ENCODE results near the gene KRTAP5-4. TPM values are rescaled to one million over a fixed set of nuclear protein-coding genes. Genes with fewer than 3 reads are reported as not detected.

KRTAP5-4 gene
- total and polyA plus RNA-seq, 2 donors = not detected

DNA sequence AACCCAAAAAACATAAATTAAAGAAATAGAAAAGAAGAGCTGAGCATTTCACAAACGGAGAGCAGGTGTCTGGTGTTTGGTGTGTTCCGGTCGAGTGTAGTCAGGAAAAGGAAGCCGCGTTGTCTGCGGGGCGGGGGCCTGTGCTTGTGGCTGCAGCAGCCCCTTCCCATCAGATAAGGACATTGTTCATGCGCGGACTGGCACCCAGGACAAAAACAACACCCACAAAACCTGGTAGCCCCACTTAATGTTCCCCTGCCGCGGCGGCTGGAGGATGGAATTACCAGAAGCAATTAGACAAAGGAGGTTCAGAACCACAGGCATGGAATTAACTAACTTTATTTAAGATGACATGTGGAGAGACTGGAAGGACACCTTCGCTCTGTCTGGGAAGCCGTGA is 37.6 kb upstream of the KRTAP5-4 start:
- Histone ChIP-seq H3K4me3 (ENCODE audit: low read depth, low read length) (no peak overlapping the region), H3K27ac (ENCODE audit: low read depth) (no peak overlapping the region), H3K4me1 (ENCODE audit: insufficient read depth) (no peaks in the 10 kb centered on the region), H3K36me3 (ENCODE audit: insufficient read depth) (no peaks in the 10 kb centered on the region)
- DNase-seq (ENCODE audit: extremely low spot score) = no peak
- 82% methylated on average over 14 of the region's 14 CpGs for WGBS

DNA sequence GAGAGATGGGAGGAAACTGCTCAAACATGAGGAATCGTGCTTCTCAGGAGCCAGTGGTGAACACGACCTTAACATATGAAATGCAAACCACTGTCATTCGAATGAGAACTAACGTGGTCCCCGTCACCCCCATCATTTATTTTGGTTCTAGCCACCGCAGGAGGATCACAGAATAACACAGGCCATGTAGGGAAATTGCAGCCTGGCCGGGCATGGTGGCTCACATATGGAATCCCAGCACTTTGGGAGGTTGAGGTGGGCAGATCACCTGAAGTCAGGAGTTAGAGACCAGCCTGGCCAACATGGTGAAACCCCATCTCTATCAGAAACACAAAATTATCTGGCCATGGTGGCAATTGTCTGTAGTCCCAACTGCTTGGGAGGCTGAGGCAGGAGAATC is 34.7 kb upstream of the KRTAP5-4 start:
- no peak overlapping the region for H3K4me3 ChIP-seq (ENCODE audit: low read depth, low read length)
- H3K27ac ChIP-seq (ENCODE audit: low read depth) = no peak overlapping the region
- H3K36me3 ChIP-seq (ENCODE audit: insufficient read depth) = no peaks in the 10 kb centered on the region
- WGBS = 84% methylated on average over 7 of the region's 7 CpGs
- no peaks in the 10 kb centered on the region for H3K4me1 ChIP-seq (ENCODE audit: insufficient read depth)
- DNase-seq (ENCODE audit: extremely low spot score) = no peak

DNA sequence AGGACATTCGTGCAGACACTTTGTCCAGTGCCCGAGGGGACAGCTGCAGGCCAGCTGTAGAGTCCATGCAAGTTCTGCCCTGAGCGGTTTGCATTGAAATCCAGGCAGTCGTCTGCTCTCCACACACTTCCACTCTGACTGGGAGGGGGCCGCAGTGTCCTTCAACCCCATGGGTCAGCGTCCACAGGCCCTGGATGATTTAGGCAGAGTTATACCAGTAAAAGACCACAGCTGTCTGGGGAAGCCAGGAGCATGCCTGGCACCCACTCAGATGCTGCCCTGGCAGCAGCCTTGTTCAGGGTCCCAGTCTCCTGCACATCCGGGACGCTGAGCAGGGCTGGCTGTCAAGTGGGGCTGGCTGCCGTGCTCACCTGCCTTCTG is 34.1 kb upstream of the KRTAP5-4 start:
- WGBS = 84% methylated on average over 9 of the region's 9 CpGs
- Histone ChIP-seq H3K4me1 (ENCODE audit: insufficient read depth) (no peaks in the 10 kb centered on the region), H3K27ac (ENCODE audit: low read depth) (no peak overlapping the region), H3K4me3 (ENCODE audit: low read depth, low read length) (no peak overlapping the region), H3K36me3 (ENCODE audit: insufficient read depth) (no peaks in the 10 kb centered on the region)
- DNase-seq (ENCODE audit: extremely low spot score) = no peak

DNA sequence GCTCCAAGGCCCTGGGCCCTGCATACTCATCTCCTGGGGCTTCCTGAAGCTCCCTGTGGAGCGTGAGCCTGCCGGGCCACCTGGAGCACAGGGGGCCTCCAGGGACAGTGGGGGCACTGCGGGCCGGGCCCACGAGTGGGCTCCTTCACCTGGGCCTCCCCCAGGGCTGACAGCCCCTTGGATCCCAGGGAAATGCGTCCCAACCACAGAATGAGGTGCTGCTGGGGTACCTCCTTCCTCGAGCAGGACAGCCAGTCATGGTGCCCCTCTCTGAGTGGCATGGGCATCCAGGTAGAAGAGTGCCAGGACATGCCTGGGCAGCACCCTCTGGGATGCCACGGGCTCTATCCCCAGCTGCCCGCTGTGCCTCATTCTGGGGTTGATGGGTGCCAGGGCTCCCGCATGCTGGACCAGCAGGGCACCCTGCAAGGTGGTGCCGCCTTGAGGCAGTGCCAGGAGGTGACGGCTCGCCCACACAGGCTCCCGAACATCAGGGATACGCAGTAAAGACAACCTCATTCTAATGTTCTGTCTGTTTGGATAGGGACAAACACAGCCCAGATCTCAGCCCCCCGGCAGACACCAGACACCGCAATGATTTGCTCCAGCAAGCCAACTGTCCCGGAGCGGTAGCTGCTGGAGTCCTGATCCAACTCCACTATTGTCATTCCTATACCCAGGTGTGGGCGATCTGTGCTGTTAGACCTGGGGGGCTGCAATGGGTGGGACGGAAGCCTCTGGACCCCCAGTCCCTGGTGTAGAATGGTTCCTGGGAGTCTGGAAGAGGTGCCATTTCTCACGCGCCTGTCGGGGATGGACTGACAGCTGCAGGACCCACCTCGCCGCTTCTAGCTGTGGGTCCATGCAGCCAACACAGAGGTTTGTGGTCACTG is 33.5 kb upstream of the KRTAP5-4 start:
- 80% methylated on average over 26 of the region's 26 CpGs for WGBS
- Histone ChIP-seq H3K4me1 (ENCODE audit: insufficient read depth) (no peaks in the 10 kb centered on the region), H3K27ac (ENCODE audit: low read depth) (no peak overlapping the region), H3K4me3 (ENCODE audit: low read depth, low read length) (no peak overlapping the region), H3K36me3 (ENCODE audit: insufficient read depth) (no peaks in the 10 kb centered on the region)
- no peak for DNase-seq (ENCODE audit: extremely low spot score)

DNA sequence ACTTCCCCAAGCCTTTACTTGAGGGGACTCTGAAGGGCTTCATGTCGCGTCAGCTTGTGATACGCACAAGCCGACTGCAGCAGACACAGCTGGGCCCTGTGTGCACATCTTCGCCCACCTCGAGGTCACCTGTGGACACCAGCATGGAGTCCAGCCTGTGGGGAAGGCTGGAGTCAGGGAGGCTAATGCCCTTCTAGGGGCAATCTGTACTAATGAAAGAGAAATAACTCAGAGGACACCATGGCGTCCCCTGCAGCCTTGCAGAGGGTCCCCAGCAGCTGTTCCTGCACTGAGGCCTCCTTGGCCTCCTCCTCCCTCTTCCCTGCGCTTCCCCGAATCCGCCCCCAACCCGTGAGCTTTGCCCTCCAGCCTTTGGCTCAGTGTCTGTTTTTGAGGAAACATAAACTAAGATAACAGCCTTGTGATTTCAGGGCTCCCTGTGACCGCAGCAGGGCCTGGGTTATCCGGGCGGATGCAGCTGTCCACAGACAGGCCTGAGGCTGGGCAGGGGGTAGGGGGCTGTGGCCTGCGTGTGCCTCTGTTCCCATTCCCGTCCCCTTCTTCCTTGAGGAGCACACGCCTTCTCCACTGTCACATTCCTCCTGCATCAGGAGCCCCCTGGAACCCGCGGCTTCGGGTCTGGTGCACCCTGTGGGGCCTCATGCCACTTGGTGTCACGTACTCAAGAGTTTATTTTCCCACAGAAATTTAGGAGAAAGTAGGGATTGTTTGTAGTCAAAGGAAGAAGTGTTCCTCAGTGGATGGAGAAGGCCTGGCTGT is 32.6 kb upstream of the KRTAP5-4 start:
- Histone ChIP-seq H3K4me1 (ENCODE audit: insufficient read depth) (no peaks in the 10 kb centered on the region), H3K27ac (ENCODE audit: low read depth) (no peak overlapping the region), H3K4me3 (ENCODE audit: low read depth, low read length) (no peak overlapping the region), H3K36me3 (ENCODE audit: insufficient read depth) (no peaks in the 10 kb centered on the region)
- WGBS = 67% methylated on average over 21 of the region's 21 CpGs
- DNase-seq (ENCODE audit: extremely low spot score) = no peak

DNA sequence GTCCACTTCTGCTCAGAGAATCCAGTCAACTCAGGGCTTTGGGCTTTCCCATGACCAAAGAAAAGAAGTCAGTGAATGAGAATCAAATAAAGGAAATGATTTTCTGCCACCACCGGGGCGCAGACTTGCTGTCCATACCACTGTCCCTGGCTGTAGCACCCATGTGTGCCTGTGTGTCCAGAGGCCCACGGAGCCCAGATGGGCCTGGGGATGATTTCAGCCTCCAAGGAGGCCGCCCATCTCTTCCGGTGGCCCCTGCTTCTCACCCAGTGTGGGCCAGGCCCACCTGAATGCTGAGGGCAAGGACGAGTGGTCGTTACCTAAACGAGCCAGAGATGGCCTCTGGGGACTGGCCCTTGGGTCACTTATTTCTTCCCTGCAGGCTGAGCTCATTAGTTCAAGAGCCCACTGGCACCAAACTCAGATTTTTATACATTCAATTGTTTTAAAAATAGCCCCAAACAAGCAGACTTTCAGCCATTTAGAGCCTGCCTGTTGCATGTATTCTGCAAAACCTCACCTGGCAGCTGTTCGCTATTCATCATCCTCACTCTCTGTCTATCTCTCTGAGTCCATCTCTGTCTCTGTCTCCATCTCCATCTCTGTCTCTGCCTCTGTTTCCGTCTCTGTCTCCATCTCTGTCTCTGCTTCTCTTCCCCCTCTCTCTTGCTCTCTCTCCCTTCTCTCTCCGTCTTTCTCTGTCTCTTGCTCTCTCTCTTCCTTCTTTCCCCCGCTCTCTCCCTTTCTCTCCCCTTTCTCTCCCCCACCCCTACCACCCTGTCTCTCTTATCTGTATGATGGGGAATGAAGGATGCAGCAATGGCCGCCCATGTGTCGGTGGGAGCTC is 31.8 kb upstream of the KRTAP5-4 start:
- H3K36me3 ChIP-seq (ENCODE audit: insufficient read depth) = no peaks in the 10 kb centered on the region
- no peak overlapping the region for H3K27ac ChIP-seq (ENCODE audit: low read depth)
- 93% methylated on average over 14 of the region's 14 CpGs for whole genome bisulfite sequencing
- H3K4me3 ChIP-seq (ENCODE audit: low read depth, low read length) = no peak overlapping the region
- DNase-seq (ENCODE audit: extremely low spot score) = no peak
- H3K4me1 ChIP-seq (ENCODE audit: insufficient read depth) = no peaks in the 10 kb centered on the region

DNA sequence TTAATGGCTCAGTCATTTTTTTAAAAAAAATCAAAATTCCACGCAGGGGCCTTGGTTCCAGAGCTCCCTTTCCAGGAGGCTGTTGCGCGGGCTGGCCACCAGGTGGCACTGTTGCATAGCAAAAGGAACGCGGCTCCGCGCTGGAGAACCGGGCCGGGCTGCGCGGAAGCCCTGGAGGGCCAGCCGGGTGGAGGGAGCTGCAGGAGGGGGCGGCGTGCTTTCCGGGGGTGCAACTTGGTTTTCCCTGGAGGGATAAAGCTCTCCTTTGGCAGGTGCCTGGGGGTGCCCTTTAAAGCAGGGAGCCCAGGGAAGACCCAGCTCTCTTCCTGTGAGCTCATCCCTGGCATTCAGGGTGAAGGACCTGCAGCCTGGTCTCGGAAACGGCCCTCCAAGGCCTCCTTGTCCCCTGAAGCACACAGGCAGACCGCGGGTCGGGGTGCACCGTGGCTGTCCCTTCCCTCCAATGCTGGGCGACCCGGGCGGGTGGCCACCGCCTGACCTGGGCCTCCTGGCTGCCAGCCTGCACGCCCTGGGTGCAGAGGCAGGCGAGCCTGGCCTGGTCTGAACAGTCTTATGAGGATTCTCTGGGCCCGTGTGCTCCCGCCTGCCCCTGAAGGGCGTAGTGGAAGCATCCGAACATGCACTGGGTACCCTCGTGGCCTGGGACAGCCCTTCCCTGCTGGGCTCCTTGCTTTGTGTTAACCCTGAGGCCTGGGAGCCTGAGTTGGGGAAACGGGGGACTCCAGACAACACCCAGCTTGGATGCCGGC is 31.0 kb upstream of the KRTAP5-4 start:
- DNase-seq (ENCODE audit: extremely low spot score) = no peak
- 32% methylated on average over 34 of the region's 34 CpGs for WGBS

DNA sequence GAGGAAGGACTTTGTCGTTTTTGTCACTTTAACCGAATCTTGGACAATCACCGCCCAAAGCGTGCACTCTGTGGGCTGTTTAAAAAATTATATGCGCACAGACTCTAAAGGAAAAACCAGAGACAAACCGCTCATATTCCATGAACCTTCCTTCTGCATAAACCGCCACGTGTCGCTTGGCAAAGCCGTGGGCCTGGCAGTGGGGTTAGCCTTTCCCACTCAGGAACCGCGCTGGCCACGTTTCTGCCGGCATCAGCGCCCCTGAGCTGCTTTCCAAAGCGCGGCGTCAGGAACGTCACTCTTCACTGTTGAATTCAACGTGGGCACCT is 30.5 kb upstream of the KRTAP5-4 start:
- Histone ChIP-seq H3K36me3 (ENCODE audit: insufficient read depth) (no peaks in the 10 kb centered on the region), H3K4me3 (ENCODE audit: low read depth, low read length) (no peak overlapping the region), H3K4me1 (ENCODE audit: insufficient read depth) (no peaks in the 10 kb centered on the region), H3K27ac (ENCODE audit: low read depth) (no peak overlapping the region)
- 54% methylated on average over 20 of the region's 20 CpGs for WGBS
- no peak for DNase-seq (ENCODE audit: extremely low spot score)

More for the DNA sequence above, 31.0 kb upstream of the KRTAP5-4 start:
- no peaks in the 10 kb centered on the region for H3K36me3 ChIP-seq (ENCODE audit: insufficient read depth)
- no peak overlapping the region for H3K27ac ChIP-seq (ENCODE audit: low read depth)
- no peak overlapping the region for H3K4me3 ChIP-seq (ENCODE audit: low read depth, low read length)
- H3K4me1 ChIP-seq (ENCODE audit: insufficient read depth) = no peaks in the 10 kb centered on the region

DNA sequence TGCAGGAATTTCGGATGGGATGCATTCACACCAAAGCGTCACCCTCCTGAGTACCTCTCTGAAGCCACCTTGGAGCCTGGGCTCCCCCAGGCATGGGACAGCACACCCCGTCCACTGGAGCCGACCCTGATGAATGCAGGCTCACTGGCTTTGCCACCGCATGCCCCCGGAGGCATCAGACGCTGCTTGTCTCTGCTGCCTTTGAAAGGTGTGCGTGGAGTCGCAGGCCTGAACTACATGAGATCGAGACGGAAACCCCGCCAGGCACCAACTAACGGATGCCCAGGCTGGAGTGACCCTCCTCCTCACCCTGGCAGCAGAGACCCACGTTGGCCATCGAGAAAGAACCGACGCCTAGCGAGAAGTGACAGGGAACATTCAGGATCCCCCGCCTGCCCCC is 30.1 kb upstream of the KRTAP5-4 start:
- Histone ChIP-seq H3K27ac (ENCODE audit: low read depth) (no peak overlapping the region), H3K36me3 (ENCODE audit: insufficient read depth) (no peaks in the 10 kb centered on the region), H3K4me3 (ENCODE audit: low read depth, low read length) (no peak overlapping the region), H3K4me1 (ENCODE audit: insufficient read depth) (no peaks in the 10 kb centered on the region)
- no peak for DNase-seq (ENCODE audit: extremely low spot score)
- 83% methylated on average over 19 of the region's 19 CpGs for WGBS

DNA sequence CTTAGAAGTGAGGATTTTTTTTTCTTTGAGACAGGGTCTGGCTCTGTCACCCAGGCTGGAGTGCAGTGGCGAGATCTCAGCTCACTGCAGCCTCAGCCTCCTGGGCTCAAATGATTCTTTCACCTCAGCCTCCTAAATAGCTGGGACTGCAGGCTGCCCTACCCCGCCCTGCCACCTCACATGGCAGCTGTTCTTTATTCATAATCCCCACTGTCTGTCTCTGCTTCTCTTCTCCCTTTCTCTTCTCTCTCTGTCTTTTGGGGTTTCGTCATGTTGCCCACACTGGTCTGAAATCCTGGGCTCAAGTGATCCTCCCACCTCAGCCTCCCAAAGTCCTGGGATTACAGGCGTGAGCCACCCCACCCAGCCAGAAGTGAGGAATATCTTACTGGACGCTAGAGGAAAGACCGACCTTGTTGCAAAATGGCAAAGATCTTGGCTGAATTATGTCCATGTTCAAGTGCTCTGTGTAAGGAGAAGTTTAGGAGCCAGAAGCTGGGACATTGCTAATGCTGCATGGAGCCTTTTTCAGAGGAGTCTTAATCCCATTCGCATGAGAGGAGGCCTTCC is 29.6 kb upstream of the KRTAP5-4 start:
- no peaks in the 10 kb centered on the region for H3K4me1 ChIP-seq (ENCODE audit: insufficient read depth)
- no peaks in the 10 kb centered on the region for H3K36me3 ChIP-seq (ENCODE audit: insufficient read depth)
- DNase-seq (ENCODE audit: extremely low spot score) = no peak
- H3K4me3 ChIP-seq (ENCODE audit: low read depth, low read length) = no peak overlapping the region
- H3K27ac ChIP-seq (ENCODE audit: low read depth) = no peak overlapping the region
- WGBS = 85% methylated on average over 7 of the region's 7 CpGs

DNA sequence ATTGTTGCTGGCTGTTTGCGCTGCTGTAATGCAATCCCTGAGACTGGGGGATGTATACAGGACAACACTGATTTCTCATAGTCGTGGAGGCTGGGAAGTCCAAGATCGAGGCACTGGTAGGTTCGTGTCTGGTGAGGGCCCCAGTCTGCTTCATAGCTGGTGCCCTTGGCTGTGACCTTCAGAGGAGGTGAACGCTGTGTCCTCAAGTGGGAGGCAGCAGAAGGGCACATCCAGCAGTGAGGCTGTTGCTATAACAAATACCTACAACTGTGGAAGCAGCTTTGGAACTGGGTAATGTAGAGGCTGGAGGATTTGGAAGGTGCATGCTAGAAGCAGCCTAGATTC is 29.0 kb upstream of the KRTAP5-4 start:
- no peaks in the 10 kb centered on the region for H3K36me3 ChIP-seq (ENCODE audit: insufficient read depth)
- H3K4me1 ChIP-seq (ENCODE audit: insufficient read depth) = no peaks in the 10 kb centered on the region
- H3K27ac ChIP-seq (ENCODE audit: low read depth) = no peak overlapping the region
- WGBS = 83% methylated on average over 5 of the region's 5 CpGs
- no peak overlapping the region for H3K4me3 ChIP-seq (ENCODE audit: low read depth, low read length)
- no peak for DNase-seq (ENCODE audit: extremely low spot score)

DNA sequence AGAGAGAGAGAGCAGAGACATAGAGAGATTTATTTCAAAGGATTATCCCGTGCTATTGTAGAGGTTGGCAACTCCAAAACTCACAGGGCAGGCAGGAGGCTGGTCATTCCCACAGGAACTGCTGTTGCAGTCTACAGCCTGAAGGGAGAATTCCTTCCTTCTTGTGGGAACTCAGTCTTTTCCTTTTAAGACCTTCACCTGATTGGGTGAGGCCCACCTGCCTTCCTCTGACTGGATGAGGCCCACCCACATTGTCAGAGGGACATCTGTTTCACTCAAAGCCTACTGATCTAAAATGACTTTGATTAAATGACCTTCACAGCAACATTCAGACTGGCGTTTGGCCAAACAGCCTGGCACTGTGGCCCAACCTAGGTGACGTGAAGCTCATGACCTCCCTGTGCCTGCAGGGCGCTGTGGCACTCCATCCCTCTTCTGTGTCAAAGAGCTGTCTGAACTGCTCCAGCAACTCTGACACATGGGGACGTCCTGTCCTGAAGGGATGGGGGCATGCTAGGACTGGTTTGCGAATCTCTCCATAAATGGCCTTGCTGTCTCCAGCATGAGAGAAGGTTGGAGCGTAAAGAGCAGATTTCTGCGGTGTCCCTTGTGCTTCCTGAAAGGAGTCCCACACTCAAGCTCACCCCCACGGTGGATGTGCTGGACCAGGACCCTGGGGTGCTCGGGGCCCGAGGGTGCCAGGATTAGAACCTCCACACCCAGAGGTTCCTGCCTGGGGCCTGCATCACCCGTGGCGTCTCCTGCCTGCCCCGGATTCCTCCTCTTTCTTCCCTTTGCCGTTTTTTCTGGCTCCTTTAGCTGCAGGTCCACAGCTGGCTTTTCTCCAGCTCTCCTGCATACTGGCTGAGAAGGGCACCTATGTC is 28.3 kb upstream of the KRTAP5-4 start:
- no peaks in the 10 kb centered on the region for H3K4me1 ChIP-seq (ENCODE audit: insufficient read depth)
- H3K36me3 ChIP-seq (ENCODE audit: insufficient read depth) = no peaks in the 10 kb centered on the region
- no peak for DNase-seq (ENCODE audit: extremely low spot score)
- no peak overlapping the region for H3K27ac ChIP-seq (ENCODE audit: low read depth)
- H3K4me3 ChIP-seq (ENCODE audit: low read depth, low read length) = no peak overlapping the region
- 81% methylated on average over 15 of the region's 15 CpGs for WGBS
